Memory B cell (primary cell): ENCODE results near the gene ATP12A.

Source experiments
- ATAC-seq: fragments of 150-1000 bp; cut with Tn5 transposase; 2 replicates; pipeline ENCODE4 v1.10.0; 2021; ENCODE audit warnings: low read depth, mild to moderate bottlenecking, moderate library complexity
- DNase-seq, 2 donors: peaks; one replicate each; pipeline ENCODE4 v3.0.0; 2022; ENCODE audit warnings: low spot score in 2 of 2
- H3K27ac Mint-ChIP-seq: one replicate; pipeline ENCODE4 v1.8.0; 2022; ENCODE audit warnings: mild to moderate bottlenecking, moderate library complexity, mixed read lengths
- H3K27me3 Mint-ChIP-seq: one replicate; pipeline ENCODE4 v1.8.0; 2022; ENCODE audit warnings: mixed read lengths
- H3K36me3 Mint-ChIP-seq: one replicate; pipeline ENCODE4 v1.8.0; 2022; ENCODE audit warnings: mild to moderate bottlenecking, mixed read lengths
- H3K4me1 Mint-ChIP-seq: one replicate; pipeline ENCODE4 v1.8.0; 2022; ENCODE audit warnings: mixed read lengths
- H3K4me3 Mint-ChIP-seq: one replicate; pipeline ENCODE4 v1.8.0; 2022; ENCODE audit warnings: mild to moderate bottlenecking, moderate library complexity, mixed read lengths
- H3K9me3 Mint-ChIP-seq: one replicate; pipeline ENCODE4 v1.8.0; 2022; ENCODE audit warnings: mixed read lengths

Gene ATP12A

GRCh38 chr13:24671386-24672113, 8.7 kb upstream of the ATP12A start:
- DNase-seq, result no peak
- Mint-ChIP-seq H3K9me3 (no peaks in the 10 kb centered on the region), H3K4me1 (peaks cover 6% of the 10 kb centered on the region), H3K36me3 (no peaks in the 10 kb centered on the region), H3K4me3 (no peak overlapping the region), H3K27ac (no peak overlapping the region), H3K27me3 (peaks cover 10% of the 10 kb centered on the region)
- ATAC-seq, result peak; percentile 37

GRCh38 chr13:24672141-24673132, 7.8 kb upstream of the ATP12A start:
- Mint-ChIP-seq H3K27ac (no peak overlapping the region), H3K36me3 (no peaks in the 10 kb centered on the region), H3K4me1 (peaks cover 6% of the 10 kb centered on the region), H3K27me3 (peaks cover 13% of the 10 kb centered on the region), H3K9me3 (no peaks in the 10 kb centered on the region), H3K4me3 (no peak overlapping the region)
- no peak for ATAC-seq
- no peak for DNase-seq

DNA sequence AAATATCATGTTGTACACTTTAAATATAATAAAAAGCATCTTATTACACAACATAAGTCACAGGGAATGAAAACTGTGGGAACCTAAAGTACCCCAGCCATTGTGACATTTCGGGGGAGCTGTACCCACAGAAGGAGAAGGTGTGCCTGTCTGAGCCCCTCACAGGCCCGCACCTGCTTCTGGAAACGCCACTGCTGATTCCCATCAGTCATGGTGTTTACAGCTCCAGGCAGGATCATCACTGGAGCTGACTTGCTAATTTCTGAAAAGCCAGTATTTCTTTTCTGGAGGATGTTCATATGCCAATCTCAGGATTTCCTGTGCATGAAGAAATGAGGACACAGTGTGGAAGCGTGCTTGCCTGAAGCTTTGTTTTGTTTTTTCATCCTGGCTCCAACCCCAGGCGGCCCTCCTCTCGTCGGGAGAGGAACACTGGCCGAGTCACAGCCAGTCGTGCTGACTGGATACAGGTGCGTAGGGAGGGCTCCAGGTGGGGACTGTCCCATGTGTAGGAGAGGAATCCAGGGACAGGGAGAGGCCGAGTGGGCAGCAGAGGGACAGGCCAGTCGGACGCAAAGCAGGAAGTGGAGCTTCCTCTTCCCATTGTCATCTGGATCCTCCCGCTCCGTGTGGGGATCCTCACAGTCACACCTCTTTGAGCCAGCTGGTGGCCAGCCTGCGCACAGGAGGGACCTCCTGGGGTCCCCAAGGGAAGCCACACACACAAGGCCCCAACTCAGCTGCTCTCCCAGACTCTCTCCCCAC, 4.2 kb upstream of the ATP12A start:
- ATAC-seq, result no peak
- H3K27ac Mint-ChIP-seq, result no peak overlapping the region

GRCh38 chr13:24678151-24678550, 2.1 kb upstream of the ATP12A start:
- Mint-ChIP-seq H3K27me3 (peaks cover 29% of the 10 kb centered on the region), H3K36me3 (no peaks in the 10 kb centered on the region)
- no peak for ATAC-seq

More for the DNA sequence above, 4.2 kb upstream of the ATP12A start:
- peaks cover 22% of the 10 kb centered on the region for H3K27me3 Mint-ChIP-seq
- H3K4me3 Mint-ChIP-seq, result no peak overlapping the region
- no peak for DNase-seq
- no peaks in the 10 kb centered on the region for H3K9me3 Mint-ChIP-seq
- H3K36me3 Mint-ChIP-seq, result no peaks in the 10 kb centered on the region
- H3K4me1 Mint-ChIP-seq, result peaks cover 8% of the 10 kb centered on the region

DNA sequence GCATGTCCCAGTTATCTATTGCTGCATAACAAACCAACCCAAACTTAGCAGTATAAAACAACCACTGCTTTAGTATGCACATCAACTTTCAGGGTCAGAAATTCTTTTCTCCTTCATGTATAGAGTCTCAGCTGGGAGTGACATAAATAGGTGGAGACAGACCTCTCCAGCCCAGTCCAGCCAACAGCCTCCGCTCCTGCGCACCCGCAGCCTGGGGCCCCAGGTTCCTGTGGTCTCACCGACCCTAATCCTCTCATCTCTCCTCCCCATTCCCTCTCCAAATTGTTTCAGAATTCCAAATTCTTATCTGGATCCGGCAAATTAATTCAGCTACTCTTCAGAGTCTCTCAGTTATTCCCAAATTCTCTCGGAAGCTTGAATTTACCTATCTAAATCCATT, 522 bp upstream of the ATP12A start:
- Mint-ChIP-seq H3K36me3 (no peaks in the 10 kb centered on the region), H3K27me3 (peaks cover 26% of the 10 kb centered on the region), H3K4me3 (peak overlapping the region; percentile 2), H3K27ac (no peak overlapping the region), H3K9me3 (no peaks in the 10 kb centered on the region), H3K4me1 (peaks cover 18% of the 10 kb centered on the region)
- DNase-seq (no peak), ATAC-seq (no peak)

More at GRCh38 chr13:24678151-24678550, 2.1 kb upstream of the ATP12A start:
- no peak for DNase-seq
- Mint-ChIP-seq H3K4me3 (no peak overlapping the region), H3K27ac (no peak overlapping the region), H3K9me3 (no peaks in the 10 kb centered on the region), H3K4me1 (peaks cover 11% of the 10 kb centered on the region)

DNA sequence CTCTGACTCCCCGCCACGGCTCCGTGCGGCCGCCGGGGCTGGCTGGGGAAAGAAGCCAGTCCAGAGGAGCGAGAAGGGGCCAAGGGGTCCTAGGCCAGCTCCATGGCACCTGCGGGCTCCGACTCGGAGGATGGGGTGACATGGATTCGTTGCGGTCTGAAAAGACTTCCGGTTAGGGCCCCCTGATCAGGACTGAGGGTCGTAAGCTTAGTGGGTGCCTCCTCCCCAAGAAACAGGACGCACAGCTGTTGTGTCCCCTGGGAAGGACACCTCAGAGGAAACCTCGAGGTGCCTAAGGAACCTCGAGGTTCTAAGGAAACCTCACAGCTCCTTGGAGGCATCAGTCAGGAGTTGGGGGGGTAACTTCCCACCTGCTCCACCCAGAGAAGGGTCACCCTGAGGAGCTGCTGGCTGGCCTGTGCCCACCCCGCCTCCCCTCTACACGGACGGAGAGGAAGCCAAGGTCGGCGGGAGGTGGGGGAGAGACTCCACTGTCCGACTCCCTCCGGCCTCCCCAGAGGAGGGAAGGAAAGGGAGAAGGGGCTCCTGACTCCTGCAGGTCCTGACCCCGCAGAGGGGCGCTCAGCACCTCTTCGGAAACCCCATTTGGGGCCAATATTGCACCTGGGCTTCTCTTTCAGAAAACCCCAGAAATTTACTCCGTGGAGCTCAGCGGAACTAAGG, 855 bp downstream of the ATP12A start:
- Mint-ChIP-seq H3K4me1 (peaks cover 18% of the 10 kb centered on the region), H3K27me3 (peaks cover 33% of the 10 kb centered on the region), H3K36me3 (no peaks in the 10 kb centered on the region), H3K27ac (no peak overlapping the region), H3K4me3 (no peak overlapping the region), H3K9me3 (no peaks in the 10 kb centered on the region)
- ATAC-seq (no peak), DNase-seq (no peak)

DNA sequence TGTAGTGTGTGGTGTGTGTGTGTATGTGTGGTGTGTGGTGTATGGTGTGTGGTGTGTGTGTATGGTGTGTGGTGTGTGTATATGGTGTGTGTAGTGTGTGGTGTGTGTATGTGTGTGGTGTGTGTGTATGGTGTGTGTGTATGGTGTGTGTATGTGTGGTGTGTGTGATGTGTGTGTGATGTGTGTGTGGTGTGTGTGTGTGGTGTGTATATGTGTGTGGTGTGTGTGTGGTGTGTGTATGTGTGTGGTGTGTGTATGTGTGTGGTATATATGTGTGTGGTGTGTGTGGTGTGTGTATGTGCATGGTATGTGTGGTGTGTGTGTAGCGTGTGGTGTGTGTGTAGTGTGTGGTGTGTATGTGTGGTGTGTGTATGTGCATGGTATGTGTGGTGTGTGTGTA, 1.7 kb downstream of the ATP12A start:
- Mint-ChIP-seq H3K4me3 (no peak overlapping the region), H3K4me1 (peaks cover 18% of the 10 kb centered on the region), H3K36me3 (no peaks in the 10 kb centered on the region), H3K27ac (no peak overlapping the region), H3K27me3 (peaks cover 34% of the 10 kb centered on the region), H3K9me3 (no peaks in the 10 kb centered on the region)
- ATAC-seq (no peak), DNase-seq (no peak)

DNA sequence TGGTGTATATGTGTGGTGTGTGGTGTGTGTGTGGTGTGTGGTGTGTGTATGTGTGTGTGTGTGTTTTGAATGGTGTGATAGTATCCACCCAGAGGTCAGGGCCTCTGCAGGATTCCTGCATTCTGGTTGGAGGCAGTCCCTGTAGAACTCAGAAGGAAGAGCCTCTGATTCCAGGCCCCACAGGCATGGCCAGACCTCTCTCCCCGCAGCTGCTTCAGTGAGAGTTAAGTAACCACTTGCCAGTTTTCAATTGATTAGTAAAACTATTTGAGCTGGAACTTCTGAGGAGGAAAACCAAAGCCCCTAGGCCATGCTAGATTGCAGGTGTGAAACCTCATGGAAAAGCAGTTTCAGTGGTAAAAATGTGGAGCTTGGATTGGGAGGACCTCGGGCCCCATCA, 2.1 kb downstream of the ATP12A start:
- Mint-ChIP-seq H3K36me3 (no peaks in the 10 kb centered on the region), H3K4me3 (no peak overlapping the region), H3K9me3 (no peaks in the 10 kb centered on the region), H3K27ac (no peak overlapping the region), H3K4me1 (peaks cover 18% of the 10 kb centered on the region), H3K27me3 (peaks cover 32% of the 10 kb centered on the region)
- DNase-seq (no peak), ATAC-seq (no peak)

DNA sequence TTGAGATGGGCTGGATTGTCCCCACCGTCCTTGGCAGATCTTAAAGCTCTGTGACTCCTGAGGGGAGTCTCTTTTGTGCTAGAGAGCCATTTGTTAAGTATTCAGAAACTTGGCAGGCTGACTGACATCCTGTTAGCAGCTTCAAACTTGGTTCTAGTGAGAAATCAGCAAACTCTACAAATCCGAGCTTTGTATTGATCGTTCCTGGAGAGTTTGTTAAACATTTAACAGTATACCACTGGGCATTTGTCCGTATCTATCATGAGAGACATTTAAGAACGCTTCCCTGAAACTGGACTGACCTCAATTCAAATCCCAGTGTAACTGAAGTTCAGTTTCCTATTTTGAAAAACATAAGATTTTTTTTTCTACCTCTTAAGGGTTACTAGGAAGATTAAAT, 3.1 kb downstream of the ATP12A start:
- DNase-seq (no peak), ATAC-seq (no peak)
- Mint-ChIP-seq H3K27me3 (peaks cover 29% of the 10 kb centered on the region), H3K36me3 (no peaks in the 10 kb centered on the region), H3K4me1 (peaks cover 18% of the 10 kb centered on the region), H3K9me3 (no peaks in the 10 kb centered on the region), H3K27ac (no peak overlapping the region), H3K4me3 (no peak overlapping the region)

GRCh38 chr13:24683838-24684599, 3.8 kb downstream of the ATP12A start:
- Mint-ChIP-seq H3K4me1 (peaks cover 18% of the 10 kb centered on the region), H3K27me3 (peaks cover 32% of the 10 kb centered on the region), H3K27ac (peak overlapping the region; percentile 31), H3K4me3 (no peak overlapping the region), H3K9me3 (no peaks in the 10 kb centered on the region), H3K36me3 (no peaks in the 10 kb centered on the region)
- peak; percentile 36 to 42 for DNase-seq
- peak; percentile 69 for ATAC-seq

GRCh38 chr13:24684600-24684998, 4.4 kb downstream of the ATP12A start:
- H3K4me3 Mint-ChIP-seq, result no peak overlapping the region
- H3K27ac Mint-ChIP-seq, result no peak overlapping the region
- DNase-seq (no peak), ATAC-seq (peak; percentile 28)
- H3K36me3 Mint-ChIP-seq, result no peaks in the 10 kb centered on the region
- peaks cover 16% of the 10 kb centered on the region for H3K4me1 Mint-ChIP-seq
- H3K9me3 Mint-ChIP-seq, result no peaks in the 10 kb centered on the region
- H3K27me3 Mint-ChIP-seq, result peaks cover 26% of the 10 kb centered on the region

DNA sequence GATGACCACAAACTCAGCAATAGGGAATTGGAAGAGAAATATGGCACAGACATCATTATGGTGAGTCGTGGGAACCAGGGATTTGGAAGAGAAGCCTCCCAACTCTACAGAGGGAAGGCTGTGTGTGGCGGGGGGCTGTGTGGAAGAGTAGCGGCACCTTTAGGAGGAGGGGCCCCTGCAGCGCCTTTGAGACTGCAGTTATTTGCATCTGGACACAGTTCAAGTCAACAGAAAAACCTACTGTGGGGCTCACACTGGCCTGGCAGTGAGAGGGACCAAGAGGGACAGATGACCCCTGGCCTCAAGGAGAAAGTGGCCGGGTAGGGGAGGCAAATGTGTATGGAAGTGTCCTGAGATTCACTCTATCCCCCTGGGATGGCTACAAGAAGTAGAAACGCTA, 5.1 kb downstream of the ATP12A start:
- Mint-ChIP-seq H3K27me3 (peaks cover 23% of the 10 kb centered on the region), H3K4me3 (no peak overlapping the region), H3K27ac (peak overlapping the region; percentile 13), H3K4me1 (peaks cover 13% of the 10 kb centered on the region), H3K9me3 (no peaks in the 10 kb centered on the region), H3K36me3 (no peaks in the 10 kb centered on the region)
- ATAC-seq (no peak), DNase-seq (no peak)

GRCh38 chr13:24687611-24688010, 7.4 kb downstream of the ATP12A start:
- Mint-ChIP-seq H3K27ac (no peak overlapping the region), H3K4me3 (no peak overlapping the region), H3K36me3 (no peaks in the 10 kb centered on the region), H3K9me3 (no peaks in the 10 kb centered on the region), H3K4me1 (peaks cover 7% of the 10 kb centered on the region), H3K27me3 (peaks cover 21% of the 10 kb centered on the region)
- no peak for DNase-seq
- ATAC-seq, result no peak
